SU-DHL-6 (cell line): ENCODE results near the gene CPVL.

Source experiments
- EZH2phosphoT487 ChIP-seq: fragments of 200-600 bp; sonication (generic), shearing (Covaris generic); conservative IDR thresholded peaks from 2 replicates; pipeline ENCODE4 v1.6.1; 2018; ENCODE audit warnings: mild to moderate bottlenecking, antibody characterized with exemption, low read length, moderate library complexity, mixed read lengths
- TF ChIP-seq, protein P1 (sequence below): fragments of 200-600 bp; sonication (generic); IDR thresholded peaks from one replicate; pipeline ENCODE4 v1.5.1; 2017; ENCODE audit warnings: antibody characterized with exemption, mild to moderate bottlenecking, low read length, moderate library complexity; ENCODE audit not compliant: insufficient read depth, poor library complexity, severe bottlenecking

DNA sequence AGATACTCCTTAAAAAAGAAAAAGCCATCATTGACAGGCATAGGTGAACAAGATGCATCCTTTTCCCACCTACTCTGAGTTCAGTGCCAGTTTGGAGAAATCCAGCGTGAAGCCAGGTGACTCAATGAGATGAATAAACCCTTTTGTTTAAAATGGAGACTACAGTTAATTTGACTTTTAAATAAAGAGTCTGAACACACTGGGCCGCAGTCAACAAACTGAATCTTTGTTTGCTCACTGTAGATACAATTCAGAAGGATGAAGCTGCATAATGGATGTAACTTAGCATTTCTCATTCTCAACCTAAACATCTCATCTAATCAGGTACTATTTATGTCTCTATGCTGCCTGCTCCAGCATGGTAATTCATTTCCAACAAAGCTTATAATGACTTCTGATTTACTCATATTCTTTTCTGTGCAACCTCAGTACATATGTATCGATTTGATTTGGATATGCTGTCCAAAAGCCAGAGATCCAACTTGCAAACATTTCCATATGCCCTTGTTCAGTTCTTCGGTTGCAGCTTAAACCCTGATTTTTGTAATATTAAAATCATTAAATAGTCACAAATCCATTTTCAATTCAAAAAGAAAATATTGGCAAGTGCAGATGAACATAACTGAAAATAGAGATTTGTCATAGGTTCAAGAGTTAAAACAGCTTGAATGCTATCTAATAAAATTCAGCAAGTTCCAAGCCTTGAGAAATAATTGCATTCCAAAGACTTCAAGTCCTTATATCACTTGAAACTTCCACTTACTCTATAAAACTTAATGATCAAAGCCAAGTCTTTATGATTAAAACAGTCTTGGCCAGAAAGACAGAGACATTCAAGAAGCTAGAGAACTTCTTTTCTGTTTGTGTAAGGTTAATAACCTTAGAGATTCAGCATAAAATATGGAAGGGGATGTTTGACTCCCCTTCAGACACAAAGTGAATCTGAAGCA lies 67.8 kb downstream of the CPVL start:
- TF ChIP-seq, protein P1, sequence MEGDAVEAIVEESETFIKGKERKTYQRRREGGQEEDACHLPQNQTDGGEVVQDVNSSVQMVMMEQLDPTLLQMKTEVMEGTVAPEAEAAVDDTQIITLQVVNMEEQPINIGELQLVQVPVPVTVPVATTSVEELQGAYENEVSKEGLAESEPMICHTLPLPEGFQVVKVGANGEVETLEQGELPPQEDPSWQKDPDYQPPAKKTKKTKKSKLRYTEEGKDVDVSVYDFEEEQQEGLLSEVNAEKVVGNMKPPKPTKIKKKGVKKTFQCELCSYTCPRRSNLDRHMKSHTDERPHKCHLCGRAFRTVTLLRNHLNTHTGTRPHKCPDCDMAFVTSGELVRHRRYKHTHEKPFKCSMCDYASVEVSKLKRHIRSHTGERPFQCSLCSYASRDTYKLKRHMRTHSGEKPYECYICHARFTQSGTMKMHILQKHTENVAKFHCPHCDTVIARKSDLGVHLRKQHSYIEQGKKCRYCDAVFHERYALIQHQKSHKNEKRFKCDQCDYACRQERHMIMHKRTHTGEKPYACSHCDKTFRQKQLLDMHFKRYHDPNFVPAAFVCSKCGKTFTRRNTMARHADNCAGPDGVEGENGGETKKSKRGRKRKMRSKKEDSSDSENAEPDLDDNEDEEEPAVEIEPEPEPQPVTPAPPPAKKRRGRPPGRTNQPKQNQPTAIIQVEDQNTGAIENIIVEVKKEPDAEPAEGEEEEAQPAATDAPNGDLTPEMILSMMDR: no peak
- no peak for TF ChIP-seq EZH2phosphoT487
